NCI-H774 (cell line): ENCODE results near the gene CDH20.

ENCODE experiments used
- DNase-seq: peaks from one replicate; lab custom pipeline; 2025; lab: John Stamatoyannopoulos, UW

The CDH20 gene

DNA sequence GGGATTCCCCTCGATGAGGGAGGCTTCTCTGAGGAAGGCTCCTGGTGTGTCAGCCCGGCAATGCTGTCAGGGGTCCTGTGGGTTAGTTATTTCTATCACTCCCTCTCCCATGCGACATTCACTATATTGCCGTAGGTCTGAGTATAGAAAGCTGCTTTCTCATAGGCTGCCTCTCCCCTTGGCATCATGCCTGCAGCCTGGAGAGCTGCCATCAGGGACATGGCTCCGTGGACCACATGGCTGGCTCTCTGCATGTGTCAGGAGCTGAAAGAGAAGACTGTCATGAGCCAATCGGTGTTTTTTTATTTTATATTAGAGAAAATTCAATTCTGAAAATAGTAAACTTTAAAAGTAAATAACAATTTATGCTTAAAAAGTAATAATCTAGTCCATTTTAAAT lies 198.0 kb downstream of the CDH20 start:
- DNase-seq, result no peak

DNA sequence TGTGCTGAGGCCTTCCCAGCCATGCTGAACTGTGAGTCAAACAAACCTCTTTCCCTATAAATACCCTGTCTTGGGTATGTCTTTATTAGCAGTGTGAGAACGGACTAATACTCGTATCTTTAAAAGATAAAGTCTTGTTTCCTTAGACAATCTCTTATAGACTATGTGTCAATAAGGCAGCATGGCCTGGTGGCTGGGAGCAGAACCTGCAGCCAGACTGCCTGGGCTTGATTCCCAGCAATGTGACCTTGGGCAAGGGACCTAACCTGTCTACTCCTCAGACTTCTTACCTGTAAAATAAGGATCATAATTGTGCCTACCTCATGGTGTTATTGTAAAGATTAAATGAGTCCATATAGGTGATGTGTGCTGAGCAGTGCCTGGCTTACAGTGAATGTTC lies 198.7 kb downstream of the CDH20 start:
- DNase-seq, result no peak

DNA sequence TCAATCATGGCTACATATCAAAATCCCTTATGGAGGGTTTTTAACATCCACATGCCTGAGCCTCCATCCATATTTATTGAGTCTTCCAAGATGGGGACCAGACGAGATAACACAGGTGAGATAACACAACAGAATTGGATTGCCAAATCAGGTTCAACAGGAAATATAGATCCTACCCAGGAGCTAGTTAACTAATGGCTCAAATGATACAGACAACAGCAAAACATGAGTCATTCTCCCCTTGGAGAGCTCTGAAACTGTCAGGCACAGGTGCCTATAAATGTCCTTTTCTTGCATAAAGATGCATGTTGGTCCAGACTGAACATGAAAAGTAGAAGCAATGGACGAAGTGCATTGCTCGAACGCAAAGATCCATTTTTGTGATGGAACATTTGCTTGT lies 202.2 kb downstream of the CDH20 start:
- DNase-seq, result no peak

DNA sequence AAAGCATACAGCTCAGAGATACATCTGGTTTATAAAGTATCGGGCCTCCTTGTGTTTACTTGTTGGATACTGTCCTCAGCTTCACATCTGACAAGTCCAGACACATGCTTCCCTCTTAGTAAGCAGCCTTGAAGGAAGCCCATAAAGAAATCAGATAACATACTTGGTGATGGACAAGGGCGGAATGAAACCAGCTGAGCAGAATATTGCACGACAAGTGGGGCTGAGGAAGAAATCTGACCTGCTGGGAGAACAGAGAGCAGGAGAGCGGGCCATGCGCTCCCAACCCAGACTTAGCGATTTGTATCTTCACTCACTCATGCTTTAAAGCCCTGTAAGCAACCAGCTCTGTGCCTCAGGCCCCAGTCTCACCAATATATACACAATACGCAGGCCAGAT lies 208.4 kb downstream of the CDH20 start:
- no peak for DNase-seq

DNA sequence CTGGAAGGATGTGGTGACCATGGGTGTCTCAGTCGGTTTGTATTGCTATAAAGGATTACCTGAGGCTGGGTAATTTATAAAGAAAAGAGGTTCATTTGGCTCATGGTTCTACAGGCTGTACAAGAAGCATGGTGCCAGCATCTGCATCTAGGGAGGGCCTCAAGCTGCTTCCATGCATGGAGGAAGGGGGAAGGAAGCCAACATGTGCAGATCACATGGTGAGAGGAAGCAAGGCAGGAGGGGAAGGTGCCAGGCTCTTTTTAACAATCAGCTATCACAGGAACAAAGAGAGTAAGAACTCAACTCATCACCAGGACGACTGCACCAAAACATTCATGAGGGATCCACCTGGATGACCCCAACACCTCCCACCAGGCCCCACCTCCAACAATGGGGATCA lies 209.4 kb downstream of the CDH20 start:
- no peak for DNase-seq

DNA sequence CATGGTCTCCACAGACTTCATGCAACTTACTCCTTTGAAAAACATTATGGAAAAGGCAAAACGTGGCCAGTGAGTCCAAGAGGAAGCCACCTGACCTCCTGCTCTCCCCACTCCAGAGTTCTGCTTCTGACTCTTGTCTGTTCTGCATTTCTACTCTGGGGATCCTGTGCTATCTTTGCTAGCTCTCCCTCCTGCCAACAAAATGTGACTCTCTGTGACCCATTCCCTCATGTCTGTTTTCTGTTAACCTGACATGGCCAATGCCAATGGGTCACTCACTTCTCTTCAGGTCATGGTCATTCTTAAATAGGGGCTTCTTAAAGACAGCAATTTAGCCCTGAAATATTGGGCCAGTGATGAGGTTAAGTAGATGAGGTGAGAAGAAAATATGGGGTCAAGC lies 210.3 kb downstream of the CDH20 start:
- no peak for DNase-seq

DNA sequence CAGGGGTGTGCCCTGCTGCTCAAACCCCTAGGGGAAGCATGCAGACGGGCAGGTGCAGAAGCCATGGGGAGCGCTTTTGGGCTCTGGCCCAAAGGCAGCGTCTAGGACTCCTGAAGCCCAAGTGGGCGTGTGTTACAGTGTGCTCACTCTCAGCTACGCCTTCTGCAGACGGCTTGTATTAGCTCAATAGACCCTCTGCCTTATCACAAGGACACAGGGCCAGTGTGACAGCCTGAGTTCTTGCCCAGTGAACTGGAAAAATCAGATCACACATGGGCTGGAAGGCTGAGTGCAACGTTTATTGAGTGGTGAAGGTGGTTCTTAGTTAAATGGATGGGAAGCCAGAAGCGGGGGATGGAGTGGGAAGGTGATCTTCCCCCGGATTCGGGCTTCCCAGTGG lies 210.9 kb downstream of the CDH20 start:
- no peak for DNase-seq

DNA sequence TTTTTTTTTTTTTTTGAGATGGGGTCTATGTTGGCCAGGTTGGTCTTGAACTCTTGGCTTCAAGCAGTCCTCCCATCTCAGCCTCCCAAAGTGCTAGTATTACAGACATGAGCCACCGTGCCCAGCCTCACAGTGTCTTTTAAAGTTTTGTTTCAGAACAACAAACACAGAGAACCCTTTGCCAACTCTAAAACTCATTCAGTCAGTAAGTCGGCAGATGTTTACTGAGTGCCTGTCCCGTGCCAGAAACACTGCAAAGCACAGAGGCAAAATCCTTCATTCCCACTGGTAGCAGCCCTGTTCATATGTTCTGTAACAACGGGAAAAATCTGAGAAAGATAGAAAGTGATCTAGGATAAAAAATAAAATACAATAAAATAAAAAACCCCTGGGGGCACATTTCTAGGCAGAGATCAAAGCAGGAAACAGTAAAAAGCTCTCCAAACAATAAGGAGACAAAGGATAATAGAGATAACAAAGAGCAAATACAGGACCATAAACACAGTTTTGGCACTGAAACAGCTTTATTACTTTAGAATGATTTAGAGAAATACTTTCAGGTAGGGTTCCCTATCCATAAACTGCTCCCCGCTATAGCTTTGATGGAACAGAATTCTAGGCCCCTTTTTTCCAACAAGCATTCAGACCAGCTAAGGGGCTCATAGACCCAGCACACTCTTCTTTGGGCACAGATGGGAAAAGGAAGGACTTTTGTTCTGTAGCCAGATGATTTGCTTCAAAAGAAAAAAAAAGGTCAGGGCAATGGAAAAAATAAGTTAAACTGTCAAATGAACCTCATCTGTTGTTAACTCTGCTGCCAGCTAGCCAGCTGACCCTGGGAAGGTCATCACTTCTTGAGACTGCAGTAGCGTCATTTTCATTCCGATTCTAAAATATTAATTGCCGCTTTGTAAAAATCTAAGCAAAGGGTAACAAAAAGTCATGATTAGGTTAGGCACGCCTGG lies 212.3 kb downstream of the CDH20 start:
- no peak for DNase-seq

DNA sequence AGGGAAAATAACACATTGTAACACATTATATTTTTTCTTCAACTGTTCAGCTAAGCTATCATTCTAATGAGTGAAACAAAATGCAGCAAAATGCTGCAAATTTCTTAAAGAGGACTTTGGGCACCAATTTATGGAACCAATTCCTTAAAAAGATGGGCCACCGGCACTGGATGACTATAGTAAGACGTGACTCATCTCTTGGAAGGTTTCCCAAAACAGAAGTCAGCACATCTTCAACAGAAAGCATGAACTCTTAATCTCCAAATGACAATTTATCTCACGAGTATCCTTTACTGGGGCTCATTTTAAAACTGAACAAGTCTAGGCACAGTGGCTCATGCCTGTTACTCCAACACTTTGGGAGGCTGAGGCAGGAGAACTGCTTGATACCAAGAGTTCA lies 213.4 kb downstream of the CDH20 start:
- no peak for DNase-seq

DNA sequence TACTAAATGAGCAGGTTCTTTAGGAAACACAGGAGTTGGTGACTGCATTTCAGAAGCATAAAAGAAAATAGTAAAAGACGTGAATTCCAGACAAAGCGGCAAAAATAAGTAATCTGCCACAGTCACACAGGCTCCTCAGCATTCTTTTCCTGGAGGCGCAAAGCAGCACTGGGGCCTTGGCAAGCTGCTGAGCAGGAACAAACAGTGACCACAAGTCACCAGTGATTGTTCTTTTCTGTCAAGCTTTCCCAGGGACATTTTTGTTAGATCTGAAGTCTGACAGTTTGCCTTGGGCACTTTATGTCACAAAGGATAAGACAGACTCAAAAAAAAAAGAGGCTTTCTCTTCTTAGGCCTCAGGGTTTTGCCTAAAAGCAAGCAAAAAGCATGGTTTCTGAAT lies 216.2 kb downstream of the CDH20 start:
- no peak for DNase-seq

DNA sequence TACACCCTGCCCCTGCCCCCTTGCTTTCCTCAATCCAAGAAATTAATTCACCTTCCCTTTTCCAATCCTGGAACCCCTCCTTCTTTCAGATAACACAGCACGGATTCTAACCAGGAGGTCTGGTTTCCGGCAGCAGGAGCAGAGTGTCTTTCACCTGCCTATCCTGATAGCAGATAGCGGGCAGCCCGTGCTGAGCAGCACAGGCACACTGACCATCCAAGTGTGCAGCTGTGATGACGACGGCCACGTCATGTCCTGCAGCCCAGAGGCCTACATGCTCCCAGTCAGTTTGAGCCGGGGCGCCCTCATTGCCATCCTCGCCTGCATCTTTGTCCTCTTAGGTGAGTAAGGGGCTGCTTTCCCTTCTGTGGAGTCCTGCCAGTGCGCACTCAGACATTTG lies 216.7 kb downstream of the CDH20 start:
- no peak for DNase-seq

DNA sequence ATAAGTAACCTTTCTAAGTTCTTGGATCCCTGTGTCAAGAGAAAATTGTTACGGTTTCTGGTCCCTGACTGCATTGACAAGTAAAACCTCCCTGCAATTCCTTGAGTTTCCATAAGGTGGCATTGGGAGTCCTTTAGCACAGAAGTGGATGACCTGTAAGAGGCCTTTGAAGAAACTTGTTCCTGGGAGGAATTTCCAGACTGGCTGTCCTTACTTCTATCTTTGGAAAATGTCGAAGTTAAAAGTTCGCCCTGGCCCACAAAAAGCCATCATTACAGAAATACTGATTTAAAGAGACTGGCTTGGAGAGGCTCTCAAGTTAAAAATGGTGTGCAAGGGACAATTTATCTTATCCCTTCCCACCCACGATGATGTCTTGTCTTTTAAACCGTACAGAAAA lies 218.4 kb downstream of the CDH20 start:
- peak; percentile 67 for DNase-seq

DNA sequence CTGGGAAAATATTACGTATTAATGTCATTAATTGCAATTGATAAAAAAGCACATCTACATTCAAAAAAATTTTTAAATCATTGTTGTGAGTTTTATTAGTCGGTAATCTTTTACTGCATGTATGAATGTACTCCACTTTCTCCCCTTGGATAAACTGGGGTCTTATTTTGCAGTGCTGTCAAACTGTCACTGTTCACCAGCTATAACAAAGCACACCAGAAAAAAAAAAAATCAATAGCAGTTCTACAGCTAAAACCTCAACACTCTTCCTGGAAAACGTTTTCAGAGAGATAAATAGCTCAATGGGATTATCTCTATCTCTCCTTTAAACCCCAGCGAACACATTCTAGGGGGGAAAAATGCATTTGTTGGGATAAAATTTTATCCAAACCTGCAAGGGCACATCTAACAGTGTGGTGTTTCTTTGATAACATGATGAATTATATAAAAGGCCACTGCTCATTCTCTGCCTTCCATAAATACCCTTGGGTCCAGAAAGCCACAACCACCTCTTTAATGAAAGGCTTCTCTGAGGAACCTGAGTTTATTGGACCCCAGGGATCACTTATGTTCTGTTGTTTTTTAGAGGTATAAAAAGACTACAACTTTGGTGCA lies 219.9 kb downstream of the CDH20 start:
- DNase-seq, result no peak

DNA sequence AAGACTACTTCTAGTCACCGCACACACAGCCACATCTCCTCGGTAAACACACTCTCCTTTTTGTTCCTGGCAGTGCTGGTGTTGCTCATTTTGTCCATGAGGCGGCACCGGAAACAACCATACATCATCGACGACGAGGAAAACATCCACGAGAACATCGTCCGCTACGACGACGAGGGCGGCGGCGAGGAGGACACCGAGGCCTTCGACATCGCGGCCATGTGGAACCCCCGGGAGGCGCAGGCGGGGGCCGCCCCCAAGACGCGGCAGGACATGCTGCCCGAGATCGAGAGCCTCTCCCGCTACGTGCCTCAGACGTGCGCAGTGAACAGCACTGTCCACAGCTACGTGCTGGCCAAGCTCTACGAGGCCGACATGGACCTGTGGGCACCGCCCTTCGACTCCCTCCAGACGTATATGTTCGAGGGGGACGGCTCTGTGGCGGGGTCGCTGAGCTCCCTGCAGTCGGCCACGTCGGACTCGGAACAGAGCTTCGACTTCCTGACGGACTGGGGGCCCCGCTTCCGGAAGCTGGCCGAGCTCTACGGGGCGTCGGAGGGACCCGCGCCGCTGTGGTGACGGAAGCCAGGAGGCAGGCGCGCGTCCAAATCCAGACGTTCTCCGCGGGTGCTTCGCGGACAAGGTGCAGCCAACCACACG lies 221.0 kb downstream of the CDH20 start:
- no peak for DNase-seq

DNA sequence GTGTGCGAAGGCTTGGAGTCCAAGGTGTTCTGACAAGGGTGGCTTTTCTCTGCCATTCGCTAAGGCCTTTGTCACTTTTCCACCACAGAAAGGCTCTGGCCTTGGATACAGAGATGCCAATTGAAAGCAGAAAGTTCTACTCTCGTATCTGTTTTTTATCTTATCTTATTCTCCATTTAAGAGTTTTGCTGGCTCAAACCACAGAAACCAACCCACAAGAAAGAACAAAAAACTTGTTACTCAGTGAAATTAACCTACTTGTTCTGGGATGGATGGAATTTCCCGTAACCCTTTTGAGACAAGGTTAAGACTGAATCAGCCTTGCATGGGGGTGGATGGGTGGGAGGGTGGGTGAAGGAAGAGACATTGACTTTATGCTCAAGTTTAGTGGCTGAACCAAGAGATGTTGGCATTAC lies 221.7 kb downstream of the CDH20 start:
- no peak for DNase-seq

DNA sequence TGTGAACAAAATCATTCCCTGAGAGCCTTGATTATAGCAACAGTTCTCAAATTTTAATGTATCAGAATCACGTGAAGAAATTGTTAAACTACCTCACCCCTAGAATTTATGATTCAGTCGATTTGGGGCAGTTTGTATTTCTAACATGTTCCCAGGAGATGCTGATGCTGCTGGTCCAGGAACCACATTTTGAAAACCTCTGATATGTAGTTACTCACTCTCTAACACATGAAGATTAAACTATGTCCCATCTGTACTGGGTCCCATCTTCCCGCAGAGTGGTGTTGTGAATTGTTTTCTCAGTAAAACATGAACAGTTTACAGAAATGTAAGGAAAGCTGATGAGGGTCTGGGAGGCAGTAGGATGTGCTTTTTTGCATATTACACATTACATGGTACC lies 223.1 kb downstream of the CDH20 start:
- no peak for DNase-seq

DNA sequence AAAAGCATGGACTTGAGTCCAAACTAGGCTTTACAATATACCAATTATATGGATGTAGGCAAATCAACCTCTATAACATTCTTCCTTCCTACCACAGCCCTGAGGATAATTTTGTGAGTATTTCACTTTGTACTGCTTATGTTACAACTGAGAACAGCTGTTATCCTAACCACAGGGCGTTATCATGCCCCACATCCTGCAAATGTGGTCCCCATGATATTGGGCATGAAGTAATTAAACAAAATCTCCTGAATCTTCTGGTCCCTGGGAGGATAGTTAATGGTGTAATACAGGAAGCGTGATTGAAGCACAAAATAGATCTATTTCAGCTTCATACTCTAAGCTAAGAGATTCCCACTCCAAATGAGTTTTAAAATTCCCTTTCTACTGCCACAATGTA lies 223.6 kb downstream of the CDH20 start:
- no peak for DNase-seq

DNA sequence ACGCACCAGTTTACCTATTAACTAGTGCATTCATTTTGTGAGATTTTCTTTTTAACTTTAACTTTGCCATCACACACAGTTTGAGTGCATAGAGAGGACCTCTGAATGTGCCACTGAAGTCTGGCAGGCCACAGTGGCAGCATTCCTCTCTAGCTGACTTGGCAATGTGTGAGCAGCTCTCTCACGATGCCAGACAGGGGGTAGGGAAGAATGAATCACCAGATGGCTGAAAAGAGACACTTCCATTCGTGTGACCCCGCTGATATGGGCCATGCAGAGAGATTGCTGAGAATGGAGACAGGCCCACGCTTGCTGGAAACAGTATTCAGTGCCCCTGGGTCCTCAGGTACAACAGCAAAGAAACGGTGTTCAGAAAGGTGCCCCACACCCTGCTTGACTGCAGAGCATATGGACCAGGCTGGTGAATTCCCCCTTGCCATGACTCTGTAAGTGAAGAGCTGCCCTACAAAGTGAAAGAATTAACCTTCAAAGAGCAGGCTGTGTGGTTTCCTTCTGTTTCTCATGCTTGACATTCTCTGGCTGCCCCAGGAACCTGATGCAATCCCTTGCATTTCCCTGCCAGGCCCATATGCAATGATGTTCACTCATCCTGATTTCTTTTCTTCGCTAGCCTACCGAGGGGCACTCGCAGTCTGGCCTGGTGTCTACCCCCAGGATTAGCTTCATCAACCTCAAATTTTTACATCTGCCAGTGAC lies 236.1 kb downstream of the CDH20 start:
- no peak for DNase-seq

DNA sequence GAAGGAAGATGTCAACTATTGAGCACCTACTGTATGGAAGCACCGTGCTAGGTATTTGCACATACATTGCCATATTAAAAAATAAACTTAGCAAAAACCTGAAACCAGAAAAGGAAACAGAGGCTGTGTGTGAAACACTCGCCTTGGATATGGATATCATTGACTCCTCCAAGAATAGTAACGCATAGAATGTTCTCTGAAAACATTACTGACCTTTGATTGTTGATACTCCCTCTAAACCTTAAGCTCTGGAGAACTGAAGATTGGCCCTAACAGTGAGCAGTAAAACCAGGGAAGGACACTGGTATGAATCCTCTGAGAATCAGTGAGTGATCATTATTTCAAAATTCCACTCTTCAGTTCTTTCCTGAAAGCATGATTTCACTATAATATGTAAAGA lies 236.8 kb downstream of the CDH20 start:
- DNase-seq, result no peak

DNA sequence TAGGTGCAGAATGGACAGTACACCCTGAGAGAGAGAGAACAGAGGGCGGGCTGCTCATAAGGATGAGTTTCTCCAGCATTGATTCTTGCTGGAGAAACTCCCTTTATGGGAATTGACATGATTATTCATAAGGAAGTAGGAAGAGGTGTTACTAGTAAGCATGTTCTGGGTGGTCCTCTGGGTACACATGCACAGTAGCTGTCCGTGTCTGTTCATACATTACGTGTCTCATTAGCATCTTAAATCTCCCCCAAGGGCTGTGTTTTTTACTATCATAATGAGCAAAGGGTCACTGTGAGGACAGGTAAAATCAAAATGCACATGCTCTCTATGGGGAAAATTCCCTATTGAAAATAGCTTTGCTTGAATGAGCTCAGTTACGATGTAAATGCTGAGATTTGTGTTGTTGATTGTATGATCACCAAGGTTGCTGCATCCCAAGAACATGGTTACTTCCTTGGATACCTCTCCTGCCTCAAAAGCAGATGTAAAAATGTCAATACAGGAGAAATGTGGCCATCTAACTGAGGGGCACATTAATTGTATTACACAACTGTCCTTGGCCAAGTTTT lies 238.9 kb downstream of the CDH20 start:
- DNase-seq, result no peak

DNA sequence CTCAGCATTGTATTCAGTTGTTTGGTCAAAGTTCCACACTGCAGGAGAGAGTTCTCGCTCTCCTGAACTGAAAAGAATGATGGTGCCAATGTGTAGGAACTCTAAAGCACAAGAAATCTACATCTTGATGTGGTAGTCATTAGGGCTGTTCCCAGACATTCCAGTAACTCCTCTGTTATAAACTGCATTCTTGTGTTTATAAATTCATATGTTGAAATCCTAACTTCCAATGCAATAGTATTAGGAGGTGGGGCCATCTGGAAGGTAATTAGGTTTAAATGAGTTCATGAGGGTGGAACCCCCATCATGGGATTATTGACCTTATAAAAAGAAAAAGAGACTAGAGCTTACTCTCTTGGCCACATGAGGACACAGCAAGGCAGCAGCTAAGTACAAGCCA lies 239.6 kb downstream of the CDH20 start:
- no peak for DNase-seq

DNA sequence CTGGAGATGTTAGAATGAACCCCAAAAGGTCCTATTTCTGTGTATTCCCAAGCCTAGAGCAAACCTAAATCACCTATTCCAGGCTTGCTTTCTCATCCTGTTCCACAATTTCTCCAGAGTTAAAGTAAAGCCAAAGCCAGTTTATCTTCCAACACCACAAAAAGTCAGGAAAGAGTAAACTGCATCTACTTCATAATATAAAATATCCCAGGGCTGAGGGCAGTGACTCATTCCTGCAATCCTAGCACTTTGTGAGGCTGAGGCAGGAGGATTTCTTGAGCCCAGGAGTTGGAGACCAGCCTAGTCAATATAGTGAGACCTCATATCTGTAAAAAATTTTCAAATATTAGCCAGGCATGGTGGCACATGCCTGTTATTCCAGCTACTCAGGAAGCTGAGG lies 241.4 kb downstream of the CDH20 start:
- no peak for DNase-seq
